AG09319 (cell line): ENCODE results near the gene KLHL5.
"Not testable (repeated sequence)": the region's sequence is repeated elsewhere in the genome, so short reads cannot be mapped to it uniquely, and the experiment has no call there.

Experiments
- DNase-seq: peaks from one replicate; pipeline ENCODE4 v3.0.0-alpha.2; 2010; ENCODE audit warnings: low read depth; ENCODE audit errors: extremely low read depth
- CTCF ChIP-seq: IDR thresholded peaks from 2 replicates; pipeline ENCODE4 v1.5.1; 2011; ENCODE audit warnings: low read depth, mild to moderate bottlenecking, inconsistent platforms, low read length, moderate library complexity

The KLHL5 gene

GRCh38 chr4:39120418-39120817 is 58.4 kb downstream of the KLHL5 start:
- no peak for DNase-seq
- no peak for TF ChIP-seq CTCF

GRCh38 chr4:39124885-39125599 is 63.0 kb downstream of the KLHL5 start:
- no peak for TF ChIP-seq CTCF
- no peak for DNase-seq

GRCh38 chr4:39125600-39125985 is 63.6 kb downstream of the KLHL5 start:
- DNase-seq, result no peak

GRCh38 chr4:39126256-39127095 is 64.4 kb downstream of the KLHL5 start:
- TF ChIP-seq CTCF, result no peak
- DNase-seq, result no peak

More at GRCh38 chr4:39125600-39125985, 63.6 kb downstream of the KLHL5 start:
- TF ChIP-seq CTCF, result no peak

- DNase-seq, result no peak
- TF ChIP-seq CTCF, result no peak
These were observed 71.6 kb downstream of the KLHL5 start for GRCh38 chr4:39133623-39134022.

GRCh38 chr4:39134683-39135306 is 72.8 kb downstream of the KLHL5 start:
- no peak for TF ChIP-seq CTCF
- no peak for DNase-seq

GRCh38 chr4:39138227-39138626 is 76.2 kb downstream of the KLHL5 start:
- not testable (repeated sequence) for DNase-seq
